Pancreas (tissue), 10 donors: Measurements from ENCODE around the gene CAPN12. TPM values are rescaled to one million over a fixed set of nuclear protein-coding genes. Genes with fewer than 3 reads are reported as not detected.

ENCODE experiments used
- ATAC-seq, 4 donors: fragments of 200-7000 bp; cut with Tn5 transposase; one replicate each; pipeline versions ENCODE4 v1.8.0 to v1.9.1; 2020; ENCODE audit warnings: mild to moderate bottlenecking in 4 of 4, moderate library complexity in 4 of 4
- DNase-seq, 6 donors: peaks; one replicate each; pipeline ENCODE4 v3.0.0-alpha.2; 2020
- FAIRE-seq: peaks from 2 replicates; lab custom pipeline; 2012; peaks lifted over from hg19 to GRCh38; lab: Jason Lieb, UNC
- H3K27ac ChIP-seq, 4 donors: fragments of 200-600 bp; sonication (generic); 1 replicate in 3 of 4; 2 replicates in 1 of 4; pipeline versions ENCODE4 v1.5.0 to v1.8.0; 2020
- H3K27me3 ChIP-seq, 4 donors: fragments of 200-600 bp; one replicate each; pipeline ENCODE4 v1.8.0; 2021
- H3K36me3 ChIP-seq, 3 donors: fragments of 200-600 bp; sonication (generic) in 1 of 3; one replicate each; pipeline versions ENCODE4 v1.5.0 to v1.8.0; 2020 to 2021
- H3K4me1 ChIP-seq, 3 donors: fragments of 200-600 bp; one replicate each; pipeline ENCODE4 v1.8.0; 2021
- H3K4me3 ChIP-seq, 4 donors: fragments of 200-600 bp; sonication (generic) in 2 of 4; one replicate each; pipeline versions ENCODE4 v1.5.0 to v1.8.0; 2020 to 2021
- H3K9me3 ChIP-seq, 4 donors: fragments of 200-600 bp; one replicate each; pipeline ENCODE4 v1.8.0; 2021
- WGBS, 2 donors: extraction: QIAGEN DNeasy Blood & Tissue Kit; methylation state at CpG; one replicate each; pipeline ENCODE4 v1.1.7; 2013; 5-methylcytosine and 5-hydroxymethylcytosine counted together
- intact Hi-C, 3 donors: fragments of 100-400 bp; cut with DNase I; formaldehyde crosslinking; loops; one replicate each; pipeline versions ENCODE4 v1.11.1 to v1.14.2; 2022
- polyA plus RNA-seq, 2 donors: library from polyadenylated mRNA; stranded (reverse); fragments of 200-250 nt; gene quantifications; one replicate each; pipeline ENCODE4 v1.2.3, GENCODE V29; 2013
- total RNA-seq, 6 donors: library from RNA; stranded (reverse); fragmentation: NEBNext Ultra II Directional in 4 of 6; extraction: Animal tissue kit (Norgen Biotek cat#: 25700) in 4 of 6; gene quantifications; one replicate each; pipeline versions ENCODE4 v1.2.1 to v1.2.4, GENCODE V29; 2021 to 2023
- TF ChIP-seq, protein P1 (sequence below), 4 donors: fragments of 200-600 bp; sonication (generic) in 3 of 4; IDR thresholded peaks; one replicate each; pipeline versions ENCODE4 v1.5.0 to v1.8.0; 2021; ENCODE audit warnings: antibody characterized with exemption in 4 of 4
- donor health status: healthy with polysubstance abuse.
- donor health status: DM: no; HTN: no; CAD: no; lungs with moderate emphysema.
- donor health status: DM: no; HTN: no; CAD: no.
- donor health status: control.
- donor health status: control.
- donor health status: Bipolar disorder and iron deficiency.
- donor health status: DM: yes; HTN: yes; CAD: no.
- donor health status: DM: no; HTN: no; CAD: no.
- donor health status: DM: no; HTN: no; CAD: no.
- donor health status: DM: yes; HTN: yes; CAD: no.

The CAPN12 gene
- total and polyA plus RNA-seq, 8 donors = 2.3 to 46.3 (median 8.0) TPM

DNA sequence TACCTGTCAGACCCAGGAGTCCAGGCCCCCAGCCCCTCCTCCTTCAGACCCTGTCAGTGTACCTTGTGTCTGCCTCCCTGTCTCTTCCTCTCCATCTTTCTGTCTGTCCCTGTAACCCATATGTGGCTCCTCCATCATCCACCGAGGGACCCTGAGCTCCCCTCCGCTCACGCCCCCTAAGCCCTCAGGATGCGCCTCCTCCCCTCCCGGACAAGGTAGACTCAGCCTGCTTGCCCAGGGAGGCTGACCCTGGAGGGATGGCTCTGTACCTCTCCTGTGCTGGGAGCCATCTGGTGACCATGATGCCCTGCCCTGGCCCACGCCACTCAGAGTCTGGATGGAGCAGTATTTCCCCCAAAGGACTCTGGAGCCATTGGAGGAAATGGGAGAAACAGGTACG, 1.0 kb upstream of the CAPN12 start:
- FAIRE-seq (no peak), ATAC-seq (peak in 1 of 4 donors; percentile 12), DNase-seq (peak in 1 of 6 donors; percentile 48)
- H3K4me3 ChIP-seq = no peak overlapping the region
- H3K27me3 ChIP-seq = no peaks in the 10 kb centered on the region
- TF ChIP-seq, protein P1, sequence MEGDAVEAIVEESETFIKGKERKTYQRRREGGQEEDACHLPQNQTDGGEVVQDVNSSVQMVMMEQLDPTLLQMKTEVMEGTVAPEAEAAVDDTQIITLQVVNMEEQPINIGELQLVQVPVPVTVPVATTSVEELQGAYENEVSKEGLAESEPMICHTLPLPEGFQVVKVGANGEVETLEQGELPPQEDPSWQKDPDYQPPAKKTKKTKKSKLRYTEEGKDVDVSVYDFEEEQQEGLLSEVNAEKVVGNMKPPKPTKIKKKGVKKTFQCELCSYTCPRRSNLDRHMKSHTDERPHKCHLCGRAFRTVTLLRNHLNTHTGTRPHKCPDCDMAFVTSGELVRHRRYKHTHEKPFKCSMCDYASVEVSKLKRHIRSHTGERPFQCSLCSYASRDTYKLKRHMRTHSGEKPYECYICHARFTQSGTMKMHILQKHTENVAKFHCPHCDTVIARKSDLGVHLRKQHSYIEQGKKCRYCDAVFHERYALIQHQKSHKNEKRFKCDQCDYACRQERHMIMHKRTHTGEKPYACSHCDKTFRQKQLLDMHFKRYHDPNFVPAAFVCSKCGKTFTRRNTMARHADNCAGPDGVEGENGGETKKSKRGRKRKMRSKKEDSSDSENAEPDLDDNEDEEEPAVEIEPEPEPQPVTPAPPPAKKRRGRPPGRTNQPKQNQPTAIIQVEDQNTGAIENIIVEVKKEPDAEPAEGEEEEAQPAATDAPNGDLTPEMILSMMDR (IDR thresholded peaks at IDR 0.05) = no peak
- intact Hi-C loops = no loop called here
- H3K4me1 ChIP-seq = no peaks in the 10 kb centered on the region
- H3K36me3 ChIP-seq = no peaks in the 10 kb centered on the region
- 88 to 90% methylated on average over 7 of the region's 7 CpGs for WGBS, 2 donors
- H3K27ac ChIP-seq = no peak overlapping the region
- no peaks in the 10 kb centered on the region for H3K9me3 ChIP-seq

DNA sequence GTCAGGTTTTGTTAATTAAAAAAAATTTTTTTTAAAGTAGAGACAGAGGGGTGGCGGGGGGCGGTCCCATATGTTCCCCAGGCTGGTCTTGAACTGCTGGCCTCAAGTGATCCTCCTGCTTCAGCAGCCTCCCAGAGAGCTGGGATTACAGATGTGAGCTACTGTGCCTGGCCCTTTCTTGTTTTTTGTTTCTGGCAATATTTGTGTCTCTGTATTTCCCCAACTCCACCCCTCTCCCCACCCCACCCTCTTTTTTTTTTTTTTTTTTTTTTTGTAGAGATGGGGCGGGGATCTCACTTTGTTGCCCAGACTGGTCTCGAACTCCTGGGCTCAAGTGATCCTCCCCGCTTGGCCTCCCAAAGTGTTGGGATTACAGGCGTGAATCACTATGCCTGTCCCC, 600 bp upstream of the CAPN12 start:
- no peaks in the 10 kb centered on the region for H3K9me3 ChIP-seq
- intact Hi-C loops = no loop called here
- no peaks in the 10 kb centered on the region for H3K27me3 ChIP-seq
- ATAC-seq (no peak), DNase-seq (no peak), FAIRE-seq (no peak)
- 88 to 92% methylated on average over 6 of the region's 6 CpGs for WGBS, 2 donors
- no peak overlapping the region for H3K4me3 ChIP-seq
- H3K27ac ChIP-seq = no peak overlapping the region
- no peaks in the 10 kb centered on the region for H3K4me1 ChIP-seq
- TF ChIP-seq, protein P1 (IDR thresholded peaks at IDR 0.05) = no peak
- H3K36me3 ChIP-seq = no peaks in the 10 kb centered on the region

DNA sequence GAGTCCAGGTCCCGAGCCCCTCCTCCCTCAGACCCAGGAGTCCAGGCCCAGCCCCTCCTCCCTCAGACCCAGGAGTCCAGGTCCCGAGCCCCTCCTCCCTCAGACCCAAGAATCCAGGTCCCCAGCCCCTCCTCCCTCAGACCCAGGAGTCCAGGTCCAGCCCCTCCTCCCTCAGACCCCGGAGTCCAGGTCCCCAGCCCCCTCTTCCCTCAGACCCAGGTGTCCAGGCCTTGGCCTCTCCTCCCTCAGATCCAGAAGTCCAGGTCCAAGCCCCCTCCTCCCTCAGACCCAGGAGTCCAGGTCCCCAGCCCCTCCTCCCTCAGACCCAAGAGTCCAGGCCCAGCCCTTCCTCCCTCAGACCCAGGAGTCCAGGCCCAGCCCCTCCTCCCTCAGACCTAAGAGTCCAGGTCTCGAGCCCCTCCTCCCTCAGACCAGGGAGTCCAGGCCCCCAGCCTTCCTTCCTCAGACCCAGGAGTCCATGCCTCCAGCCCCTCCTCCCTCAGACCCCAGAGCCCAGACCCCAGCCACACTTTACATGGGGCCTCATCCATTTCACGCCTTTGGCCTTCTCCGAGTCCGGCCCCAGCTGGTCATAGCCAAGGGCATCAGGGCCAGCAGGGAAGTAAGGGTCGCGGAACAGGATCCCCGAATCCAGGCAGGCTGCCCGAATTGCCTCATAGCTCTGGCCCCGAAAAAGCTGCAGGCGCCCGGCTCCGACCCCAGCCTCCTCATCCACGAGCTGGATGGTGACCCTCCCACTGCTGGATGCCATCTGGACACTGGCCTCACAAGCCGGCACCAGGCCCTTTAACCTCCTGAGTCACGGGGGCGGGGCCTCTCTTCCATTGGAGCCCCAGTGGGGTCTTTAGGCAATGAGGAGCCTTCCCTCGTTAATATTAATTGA, 628 bp downstream of the CAPN12 start:
- Histone ChIP-seq H3K27ac (no peak overlapping the region), H3K4me3 (no peak overlapping the region), H3K36me3 (no peaks in the 10 kb centered on the region), H3K27me3 (no peaks in the 10 kb centered on the region), H3K9me3 (no peaks in the 10 kb centered on the region), H3K4me1 (no peaks in the 10 kb centered on the region)
- DNase-seq = peak in 1 of 6 donors; percentile 62
- FAIRE-seq = no peak
- 86 to 87% methylated on average over 18 to 20 of the region's 20 CpGs for WGBS, 2 donors
- TF ChIP-seq, protein P1 (IDR thresholded peaks at IDR 0.05) = no peak
- no peak for ATAC-seq
- intact Hi-C loops = no loop called here

DNA sequence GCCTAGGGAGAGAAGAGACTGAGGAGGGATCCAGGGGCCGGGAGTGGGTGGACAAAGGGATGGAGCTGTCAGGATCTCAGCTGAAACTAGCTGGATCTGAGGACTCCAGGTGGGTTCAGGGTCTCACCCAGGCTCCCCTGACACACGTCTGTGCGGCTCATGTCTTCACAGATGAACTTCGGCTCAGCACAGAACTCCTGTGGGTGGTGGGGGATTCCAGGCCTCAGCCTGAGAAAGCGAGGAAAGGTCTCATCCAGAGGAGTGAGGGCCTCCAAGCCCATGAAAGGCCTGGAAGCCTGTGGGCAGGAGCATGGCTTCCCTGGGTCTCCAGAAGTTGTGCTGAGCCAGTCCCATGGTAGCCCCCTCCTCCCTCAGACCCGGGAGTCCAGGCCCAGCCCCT, 1.4 kb downstream of the CAPN12 start:
- H3K36me3 ChIP-seq = no peaks in the 10 kb centered on the region
- no peaks in the 10 kb centered on the region for H3K9me3 ChIP-seq
- ATAC-seq = no peak
- H3K27me3 ChIP-seq = no peaks in the 10 kb centered on the region
- WGBS, 2 donors = 85 to 94% methylated on average over 6 of the region's 6 CpGs
- FAIRE-seq = no peak
- H3K27ac ChIP-seq = no peak overlapping the region
- H3K4me3 ChIP-seq = no peak overlapping the region
- no peak for DNase-seq
- intact Hi-C loops = no loop called here
- no peaks in the 10 kb centered on the region for H3K4me1 ChIP-seq
- TF ChIP-seq, protein P1 (IDR thresholded peaks at IDR 0.05) = no peak

DNA sequence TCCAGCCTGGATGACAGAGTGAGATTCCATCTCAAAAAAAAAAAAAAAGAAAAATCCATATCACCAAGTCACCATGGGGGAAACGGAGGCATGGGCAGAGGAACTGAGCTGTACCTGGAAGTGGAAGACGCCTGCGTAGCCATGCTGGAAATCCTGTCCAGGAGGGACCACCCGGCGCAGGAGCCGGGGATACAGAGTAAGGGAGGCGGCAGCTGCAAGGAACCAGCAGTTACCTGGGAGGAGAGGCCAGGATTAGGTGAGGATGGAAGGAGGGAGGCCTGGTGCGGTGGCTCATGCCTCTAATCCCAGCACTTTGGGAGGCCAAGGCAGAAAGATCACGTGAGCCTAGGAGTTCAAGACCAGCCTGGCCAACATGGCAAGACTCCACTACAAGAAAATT, 2.0 kb downstream of the CAPN12 start:
- no peak for FAIRE-seq
- intact Hi-C loops = no loop called here

More for the DNA sequence above, 2.0 kb downstream of the CAPN12 start:
- 93 to 97% methylated on average over 9 of the region's 9 CpGs for WGBS, 2 donors
- TF ChIP-seq, protein P1 (IDR thresholded peaks at IDR 0.05) = no peak
- ATAC-seq (no peak), DNase-seq (no peak)
- H3K27ac ChIP-seq = no peak overlapping the region
- no peaks in the 10 kb centered on the region for H3K36me3 ChIP-seq
- no peak overlapping the region for H3K4me3 ChIP-seq
- H3K27me3 ChIP-seq = no peaks in the 10 kb centered on the region
- no peaks in the 10 kb centered on the region for H3K4me1 ChIP-seq
- no peaks in the 10 kb centered on the region for H3K9me3 ChIP-seq
